NCI-H128 (cell line): Measurements from ENCODE around the gene DPEP3.

ENCODE experiments used
- DNase-seq: peaks from one replicate; lab custom pipeline; 2025; ENCODE audit not compliant: unreplicated experiment; lab: John Stamatoyannopoulos, UW

The DPEP3 gene

DNA sequence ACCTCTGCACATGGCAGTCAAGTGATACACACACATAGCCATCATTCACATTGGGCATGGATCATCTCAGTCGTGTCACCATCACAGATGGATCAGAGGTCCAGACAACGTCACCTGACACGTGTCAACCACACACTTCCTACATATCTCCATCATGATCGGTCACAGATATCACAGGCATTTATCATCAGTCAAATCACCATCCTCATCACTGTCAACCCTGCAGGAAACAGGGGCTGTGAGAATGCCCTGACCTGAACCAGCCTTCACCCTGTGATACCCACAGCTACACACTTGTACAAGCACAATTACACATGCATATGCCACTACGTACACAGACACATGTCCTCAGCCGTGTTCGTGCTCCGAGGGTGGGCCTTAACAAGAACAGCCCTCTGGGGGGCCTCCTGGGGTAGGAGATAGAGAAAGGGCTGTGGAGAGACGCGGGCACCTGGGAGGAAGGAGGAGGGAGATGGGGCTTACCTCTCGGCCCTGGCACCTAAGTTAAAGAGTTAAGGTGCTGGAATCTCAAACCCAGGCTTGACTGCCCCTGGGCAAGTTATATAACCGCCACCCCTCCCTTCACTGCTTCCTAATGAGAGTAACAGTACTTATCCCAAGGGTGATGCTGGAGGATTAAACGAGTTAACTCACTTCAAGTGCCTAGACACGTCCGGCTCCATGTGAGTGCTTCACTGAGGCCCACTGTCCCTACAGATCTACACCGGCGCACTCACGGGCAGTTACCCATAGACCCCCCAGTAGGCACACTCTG is 12.9 kb downstream of the DPEP3 start:
- DNase-seq = no peak

DNA sequence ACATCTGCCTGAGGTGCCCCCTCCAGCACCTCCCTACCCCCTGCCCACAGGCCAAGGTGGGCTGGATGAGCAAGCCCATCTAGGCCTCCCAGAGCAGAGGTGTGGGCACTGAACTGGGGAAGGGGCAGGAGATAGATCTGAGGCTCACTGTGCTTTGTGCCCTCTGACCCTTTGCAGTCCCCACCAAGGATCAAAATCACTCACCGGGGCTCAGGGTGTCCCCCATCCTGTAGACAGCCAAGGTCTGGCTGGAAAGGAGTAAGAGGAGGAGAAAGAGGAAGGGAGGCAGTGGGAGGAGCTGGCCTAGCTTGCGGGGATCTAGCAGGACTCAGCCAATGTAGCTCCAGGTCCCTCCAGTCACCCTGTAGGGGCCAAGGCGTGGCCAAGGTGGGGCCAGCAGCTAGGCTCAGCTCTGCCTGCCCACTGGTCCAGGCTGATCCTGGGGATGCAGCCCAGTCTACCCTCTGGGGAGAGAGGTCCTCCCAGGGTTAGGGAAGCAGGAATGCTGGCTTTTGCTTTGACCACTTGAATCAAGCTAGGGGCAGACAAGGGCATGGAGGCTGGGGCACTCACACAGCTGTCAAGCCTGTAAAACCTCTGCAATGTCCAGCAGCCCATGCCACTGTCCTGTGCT is 13.6 kb downstream of the DPEP3 start:
- no peak for DNase-seq

DNA sequence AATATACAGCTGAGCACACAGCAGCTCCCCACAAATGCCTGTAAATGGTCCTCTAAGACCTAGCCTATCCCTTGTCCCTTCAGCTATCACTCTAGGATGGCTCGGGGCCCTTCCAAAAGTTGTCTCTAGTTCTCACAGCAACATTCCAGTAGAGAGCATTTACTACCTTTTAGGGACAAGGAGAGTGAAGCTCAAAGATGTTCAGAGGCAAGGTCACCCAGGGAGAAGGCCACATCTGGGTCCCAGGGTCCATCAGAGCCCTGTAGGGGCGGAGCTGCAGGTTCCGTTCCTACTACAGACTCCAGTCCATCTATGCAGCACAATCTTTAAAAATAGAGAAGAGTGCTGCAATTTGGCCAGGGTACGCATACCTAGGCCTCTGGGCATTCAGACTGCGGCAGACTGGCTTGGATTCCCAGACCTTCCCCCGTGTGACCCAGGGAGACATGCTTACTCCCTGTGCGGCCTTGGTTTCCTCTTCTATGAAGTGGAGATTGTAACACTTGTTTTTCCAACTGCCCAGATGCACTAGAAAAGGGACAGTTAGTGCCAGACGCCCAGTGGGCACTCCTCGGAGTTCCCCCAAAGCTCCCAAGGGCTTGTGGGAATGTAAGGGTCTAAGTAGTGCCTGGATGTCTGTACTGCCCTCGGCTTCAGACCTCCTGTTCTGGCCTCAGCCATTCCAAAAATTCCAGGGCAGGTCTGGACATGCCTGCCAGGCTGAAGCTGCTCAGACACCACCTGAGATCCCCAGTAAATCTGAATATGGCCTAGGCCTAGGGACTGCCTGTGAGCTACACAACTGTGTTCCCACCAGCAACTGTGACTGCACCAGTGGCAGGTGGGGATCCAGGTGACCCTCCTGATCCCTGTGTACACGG is 14.4 kb downstream of the DPEP3 start:
- no peak for DNase-seq

DNA sequence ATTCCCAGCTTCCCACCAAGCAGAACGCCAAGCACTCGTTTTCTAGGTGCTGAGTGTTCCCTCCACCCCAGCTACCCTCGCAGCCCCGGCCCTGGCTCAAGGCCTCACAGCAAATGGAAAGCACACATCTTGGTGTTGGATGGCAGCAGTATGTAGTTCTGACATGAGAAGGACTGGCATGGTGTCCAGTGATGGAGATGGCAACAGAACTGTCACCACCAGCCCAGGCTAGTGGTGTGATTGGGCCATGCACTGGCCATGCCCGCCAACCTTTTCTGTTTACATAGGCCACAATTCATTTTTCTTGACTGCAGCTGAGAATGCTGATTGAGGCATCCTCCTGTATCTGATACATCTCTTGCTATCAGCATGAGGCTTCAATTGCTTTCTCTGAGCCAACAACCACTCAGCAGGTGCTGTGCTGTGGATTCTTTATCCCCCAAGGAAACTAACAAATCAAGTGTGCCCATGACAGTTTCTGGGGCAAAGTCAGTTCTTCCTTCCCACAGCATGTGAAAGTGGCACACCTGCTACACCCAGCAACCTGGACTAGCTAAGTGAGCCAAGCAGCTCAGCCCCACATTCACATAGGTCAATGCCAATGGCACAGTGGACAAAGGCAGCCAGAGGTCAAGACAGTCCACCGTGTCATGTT is 15.7 kb downstream of the DPEP3 start:
- no peak for DNase-seq

DNA sequence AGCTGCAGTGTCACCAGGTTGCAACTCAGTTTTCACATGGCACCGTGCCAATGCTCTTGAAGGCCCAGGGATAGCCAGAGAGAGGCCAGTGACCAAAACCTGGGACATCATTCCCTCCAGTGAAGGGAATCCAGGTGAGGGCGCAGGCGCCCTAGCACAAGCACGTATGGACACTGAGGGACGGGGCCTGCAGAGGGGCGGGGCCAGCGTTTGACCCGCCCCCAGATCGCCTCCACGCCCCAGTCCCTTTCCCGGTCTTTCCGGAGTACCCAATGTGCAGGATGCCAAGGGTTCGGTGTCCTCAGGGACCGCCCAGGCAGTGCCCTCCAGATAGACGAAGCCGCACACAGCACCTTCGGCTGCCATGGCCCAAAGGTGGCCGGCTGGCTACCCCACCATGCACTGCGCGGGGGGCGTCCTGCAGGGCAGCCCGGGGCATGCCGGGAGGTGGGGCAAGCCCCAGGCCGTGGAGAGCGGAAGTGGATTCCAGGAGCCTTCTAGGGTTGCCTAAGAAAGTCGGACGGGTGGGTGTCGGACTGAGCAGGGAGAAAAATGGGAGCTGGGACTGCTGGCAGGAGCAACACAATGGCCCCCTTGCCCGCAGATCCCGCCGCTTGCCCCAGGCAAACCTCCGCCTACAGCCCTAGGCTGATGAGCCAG is 16.5 kb downstream of the DPEP3 start:
- DNase-seq = no peak

DNA sequence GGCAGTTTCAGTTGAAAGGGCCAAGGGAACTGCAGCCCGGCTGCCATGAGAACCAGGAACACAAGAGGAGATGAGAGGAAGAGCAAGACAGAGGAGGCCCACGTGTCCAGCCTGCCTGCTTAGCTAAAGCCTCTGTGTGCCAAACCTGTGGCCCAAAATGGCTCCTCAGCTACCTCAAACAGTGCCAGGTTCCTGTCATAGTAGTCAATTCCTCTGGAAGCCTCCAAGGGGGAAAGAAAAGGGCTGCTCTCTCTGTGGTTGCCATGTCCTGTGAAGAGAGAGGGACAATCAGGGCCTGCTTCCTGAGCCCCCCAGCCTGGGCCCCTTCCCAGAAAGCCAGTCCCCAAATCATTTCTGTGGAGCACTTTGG is 17.0 kb downstream of the DPEP3 start:
- DNase-seq = no peak

DNA sequence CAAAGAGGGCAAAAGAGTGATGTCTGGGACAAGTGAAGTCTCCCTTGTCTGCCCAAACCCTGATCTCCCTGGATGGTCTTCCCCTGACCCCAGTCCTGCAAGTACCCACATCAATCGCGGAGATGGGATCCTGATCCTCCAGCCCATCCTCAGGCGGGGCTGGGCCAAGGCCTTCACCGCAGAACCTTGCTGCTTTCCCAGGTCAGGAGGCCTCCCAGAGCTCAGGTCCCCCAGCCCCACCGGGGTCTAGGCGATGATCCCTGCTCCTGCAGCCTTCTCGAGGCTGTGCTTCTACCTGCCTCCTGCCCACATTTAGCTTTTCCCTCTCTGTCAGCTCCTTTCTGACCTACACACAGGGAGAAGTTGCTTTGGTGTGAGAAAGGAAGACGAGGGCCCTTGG is 18.2 kb downstream of the DPEP3 start:
- no peak for DNase-seq

DNA sequence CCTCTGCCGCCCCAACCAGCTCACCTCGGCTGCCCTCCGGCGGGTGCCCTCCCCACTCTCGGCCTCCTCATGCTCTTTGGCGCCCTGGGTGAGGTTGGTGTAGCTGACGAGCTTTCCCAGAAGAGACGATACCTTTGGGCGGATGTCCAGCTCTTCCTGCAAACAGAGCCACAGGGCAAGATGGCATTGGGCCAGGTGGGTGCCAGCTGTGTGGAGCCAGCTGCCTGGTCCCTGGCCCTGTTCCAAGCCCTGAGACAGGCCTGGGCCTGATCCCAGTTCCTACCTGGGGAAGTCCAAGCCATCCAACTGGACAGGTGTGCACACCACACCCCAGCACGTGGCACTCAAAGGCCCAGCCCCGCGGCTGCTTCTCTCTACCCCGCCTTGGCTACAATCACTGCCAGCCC is 18.7 kb downstream of the DPEP3 start:
- peak; percentile 69 for DNase-seq

DNA sequence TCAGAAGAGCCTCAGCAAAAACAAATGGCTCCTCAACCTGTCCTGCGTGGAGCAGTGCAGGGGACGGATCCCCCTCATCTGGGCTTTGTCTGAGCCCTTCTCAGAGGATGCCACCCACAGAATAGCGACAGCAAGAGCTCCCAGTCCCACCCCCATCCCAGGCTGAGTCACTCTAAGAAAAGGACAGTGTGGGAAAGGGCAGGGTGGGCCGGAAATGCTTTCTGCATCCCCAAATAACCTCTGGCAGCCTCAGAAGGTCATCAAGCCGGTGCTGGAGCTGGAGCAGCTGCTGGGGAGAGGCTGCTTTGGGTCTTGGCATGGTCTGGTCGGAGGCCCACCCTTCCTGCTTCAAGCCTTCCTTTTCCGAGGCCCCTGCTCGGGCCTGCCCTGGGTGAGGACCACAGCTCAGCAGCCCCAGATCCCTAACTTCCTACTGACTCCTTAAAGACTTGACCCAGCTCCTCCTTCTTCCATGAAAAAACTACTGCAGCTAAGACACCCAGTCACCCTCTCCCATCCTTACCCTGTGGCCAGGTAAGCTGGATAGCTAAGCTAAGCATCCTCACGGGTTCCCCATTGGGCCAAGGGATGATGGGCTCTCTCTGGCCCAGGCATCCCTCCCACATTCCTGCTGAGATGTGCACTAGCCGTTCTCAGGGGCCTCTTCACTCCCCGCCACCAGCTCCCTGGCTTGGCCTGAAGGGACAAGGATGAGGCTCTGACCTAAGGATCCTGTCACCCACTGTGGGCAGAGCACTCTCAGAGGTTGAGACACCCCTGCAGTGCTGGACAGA is 20.6 kb downstream of the DPEP3 start:
- no peak for DNase-seq

DNA sequence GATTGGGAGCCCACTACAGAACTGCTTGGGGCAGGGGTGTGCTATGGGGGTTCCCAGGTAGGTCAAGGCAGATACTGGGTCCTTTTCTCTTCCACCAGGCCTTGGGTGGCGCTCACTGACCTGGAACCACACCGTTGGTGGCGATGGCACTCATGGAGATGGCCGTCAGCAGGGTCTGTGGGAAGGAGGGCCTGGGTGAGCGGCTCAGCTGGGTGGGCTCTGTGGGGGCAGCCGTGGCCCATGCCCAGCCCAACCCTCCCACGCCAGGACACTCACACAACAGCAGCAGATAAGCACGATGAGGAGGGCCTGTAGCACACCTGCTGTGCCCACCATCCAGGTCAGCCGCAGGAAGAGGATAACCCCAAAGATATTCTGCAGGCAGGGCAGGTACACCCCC is 22.7 kb downstream of the DPEP3 start:
- no peak for DNase-seq

DNA sequence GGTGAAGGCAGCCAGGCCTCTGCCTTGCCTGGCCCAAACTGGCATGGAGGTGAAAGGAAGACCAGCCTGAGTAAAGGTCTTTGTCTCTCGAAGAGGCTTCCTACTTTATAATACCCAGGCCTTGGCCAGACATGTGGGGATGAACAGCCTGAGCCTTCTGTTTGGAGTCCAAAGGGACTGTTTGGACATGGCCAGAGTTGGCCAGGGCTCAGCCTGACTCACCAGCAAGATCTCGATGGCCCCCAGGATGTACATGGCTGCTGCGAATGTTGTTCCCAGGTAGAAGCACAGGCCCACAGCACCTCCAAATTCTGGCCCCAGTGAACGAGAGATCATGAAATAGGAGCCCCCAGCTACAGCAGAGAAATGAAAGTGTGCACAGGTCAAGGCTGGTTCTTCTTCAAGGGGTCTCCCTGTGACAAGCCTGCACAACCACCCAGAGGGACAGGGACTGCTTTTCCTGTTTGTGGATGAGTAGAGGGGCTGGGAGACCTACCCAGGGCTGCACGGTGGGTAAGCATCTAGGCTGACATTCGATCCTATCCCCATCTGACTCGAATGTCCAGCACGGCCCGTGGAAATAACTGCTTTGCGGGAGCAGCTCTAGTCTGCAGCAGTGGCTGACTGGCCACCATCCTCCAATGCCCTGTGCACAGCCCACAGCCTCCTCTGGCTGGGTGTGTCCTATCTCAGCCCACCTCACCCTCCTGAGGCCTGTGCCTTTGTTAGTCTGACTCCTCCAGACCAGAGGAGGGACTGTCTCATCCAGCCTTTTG is 25.7 kb downstream of the DPEP3 start:
- DNase-seq = no peak

DNA sequence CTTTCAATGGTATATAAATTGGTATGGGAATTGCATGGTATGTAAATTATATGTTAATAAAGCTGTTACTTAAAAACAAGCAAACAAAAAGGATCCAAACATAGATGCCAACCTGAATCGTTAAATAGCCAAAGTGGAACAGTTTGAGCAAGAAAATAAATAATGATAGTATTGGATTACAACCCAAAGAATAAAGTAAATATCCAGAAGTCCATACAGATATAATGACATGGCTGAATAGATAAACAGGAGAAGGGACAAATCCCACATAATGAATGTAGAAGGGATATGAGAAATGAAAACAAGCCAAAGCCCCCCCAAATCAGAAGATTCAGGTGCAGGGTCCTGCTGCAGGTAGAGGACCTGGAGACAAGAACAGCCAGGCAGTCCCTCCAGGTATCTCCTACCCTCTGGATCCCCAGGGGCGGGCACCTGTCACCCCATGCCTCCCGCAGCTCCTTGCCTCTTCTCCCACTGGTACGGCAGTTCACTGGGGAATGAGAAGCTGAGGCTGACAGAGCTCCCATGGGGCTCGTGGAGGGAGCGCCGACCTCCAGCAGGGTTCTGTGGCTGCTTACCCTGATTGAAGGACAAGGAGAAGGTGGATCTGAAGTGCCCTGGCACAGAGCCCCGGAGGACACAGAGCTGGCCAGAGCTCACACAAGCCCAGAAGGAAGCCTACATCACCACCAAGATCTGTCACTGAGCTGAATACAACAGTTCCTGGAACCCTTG is 26.5 kb downstream of the DPEP3 start:
- DNase-seq = no peak

DNA sequence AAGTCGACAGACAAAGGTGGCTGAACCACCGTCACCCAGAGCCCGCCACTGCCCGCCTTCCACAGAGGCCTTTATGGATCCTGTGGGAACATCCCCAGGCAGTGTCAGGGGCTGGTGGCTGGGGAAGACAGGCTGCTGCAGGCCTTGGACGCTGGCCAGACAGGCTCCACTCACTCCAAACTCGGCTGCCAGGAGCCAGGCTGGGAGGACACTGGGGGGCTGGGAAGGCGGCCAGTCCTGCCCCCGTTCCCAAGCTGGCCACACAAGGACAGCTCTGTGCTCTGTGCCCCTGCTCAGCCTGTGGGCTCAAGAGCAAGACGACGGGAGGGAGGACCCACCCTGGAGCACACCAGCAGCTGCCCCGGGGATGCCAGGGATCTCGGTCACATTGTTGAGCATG is 28.8 kb downstream of the DPEP3 start:
- DNase-seq = no peak

DNA sequence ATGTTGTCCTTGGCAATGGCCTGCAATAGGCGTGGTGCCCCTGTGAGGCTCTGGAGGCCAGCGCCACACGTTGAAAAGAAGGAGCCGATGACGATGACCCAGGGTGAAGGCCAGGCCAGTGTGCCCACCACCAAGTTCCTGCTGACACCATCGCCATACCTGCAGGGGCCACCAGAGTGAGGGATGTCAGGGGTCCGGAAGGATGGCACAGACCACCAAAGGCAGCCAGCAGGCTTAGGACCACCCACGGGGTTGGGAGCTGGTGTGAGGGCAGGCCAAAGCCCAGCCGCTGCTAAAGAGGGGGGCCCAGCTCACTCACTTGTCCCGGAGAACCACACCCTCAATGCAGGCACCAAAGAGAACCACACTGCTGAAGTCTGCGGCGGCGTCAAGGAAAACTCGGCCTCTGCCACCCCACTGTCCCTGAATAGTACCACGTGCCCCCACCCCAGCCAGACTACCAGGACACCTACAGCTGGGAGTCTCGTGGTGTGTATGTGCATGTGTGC is 29.9 kb downstream of the DPEP3 start:
- no peak for DNase-seq

DNA sequence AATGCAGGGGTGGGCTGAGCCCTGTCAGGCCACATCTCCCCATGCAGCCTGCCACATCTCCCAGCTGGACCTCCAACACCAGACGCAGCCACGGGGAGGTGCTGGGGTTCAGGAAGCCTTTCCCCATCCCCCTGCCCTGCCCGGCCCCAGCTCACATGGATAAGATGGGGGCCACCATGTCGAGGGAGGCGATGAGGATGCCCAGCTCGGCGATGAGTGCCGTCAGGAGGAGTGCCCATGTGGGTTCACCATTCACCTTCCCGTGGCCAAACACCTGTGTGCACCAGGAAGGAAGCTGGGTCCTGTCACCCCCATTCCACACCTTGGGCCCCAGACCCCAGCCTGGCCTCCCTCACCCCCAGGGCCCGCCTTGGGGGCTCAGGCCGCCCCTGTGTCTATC is 30.7 kb downstream of the DPEP3 start:
- no peak for DNase-seq

DNA sequence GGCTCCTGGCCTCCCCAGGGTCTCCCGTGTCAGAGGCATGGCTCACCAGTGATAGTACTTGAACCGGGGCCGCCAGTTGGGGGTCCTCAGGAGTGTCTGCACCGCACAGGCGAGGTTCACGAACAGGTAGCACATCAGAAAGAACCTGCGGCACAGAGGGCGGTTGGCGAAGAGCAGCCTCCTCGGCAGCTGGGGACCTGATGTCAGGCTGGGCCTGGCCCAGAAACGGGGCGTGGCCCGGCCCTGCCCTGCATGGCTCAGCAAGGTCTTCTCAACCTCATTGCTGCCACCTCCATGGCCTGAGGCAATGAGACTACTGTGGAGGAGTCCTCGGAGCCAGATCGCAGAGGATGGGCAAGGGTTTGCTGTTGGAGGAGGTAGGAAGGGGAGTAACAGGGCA is 32.3 kb downstream of the DPEP3 start:
- DNase-seq = no peak

DNA sequence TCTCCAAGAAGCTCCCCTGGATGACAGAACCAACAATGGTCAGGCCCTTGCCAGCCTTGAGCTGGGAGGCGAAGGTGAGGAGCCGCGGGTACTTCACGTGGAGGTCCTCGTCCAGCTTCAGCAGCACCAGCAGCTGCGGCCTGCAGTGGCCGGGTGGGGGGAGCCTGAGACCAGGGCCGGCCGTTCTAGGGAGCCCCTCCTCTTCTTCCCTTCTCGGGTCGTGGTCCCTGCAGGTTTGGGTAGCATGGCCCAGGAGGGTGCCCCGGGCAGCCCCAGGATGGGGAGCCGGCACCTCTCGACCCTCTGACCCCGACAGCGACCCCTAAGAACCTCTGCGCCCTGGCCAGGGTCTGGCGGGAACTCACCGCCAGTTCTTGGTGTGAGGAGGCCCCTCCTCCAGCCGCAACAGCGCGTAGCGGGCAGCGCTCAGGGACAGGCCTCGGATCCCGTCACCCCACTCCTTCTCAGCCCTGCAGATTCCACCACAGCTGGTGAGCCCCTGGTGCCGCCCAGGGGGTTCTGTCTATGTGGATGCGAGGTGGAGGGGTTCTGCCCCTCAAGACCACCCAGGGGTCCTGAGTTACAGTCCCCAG is 33.2 kb downstream of the DPEP3 start:
- no peak for DNase-seq

DNA sequence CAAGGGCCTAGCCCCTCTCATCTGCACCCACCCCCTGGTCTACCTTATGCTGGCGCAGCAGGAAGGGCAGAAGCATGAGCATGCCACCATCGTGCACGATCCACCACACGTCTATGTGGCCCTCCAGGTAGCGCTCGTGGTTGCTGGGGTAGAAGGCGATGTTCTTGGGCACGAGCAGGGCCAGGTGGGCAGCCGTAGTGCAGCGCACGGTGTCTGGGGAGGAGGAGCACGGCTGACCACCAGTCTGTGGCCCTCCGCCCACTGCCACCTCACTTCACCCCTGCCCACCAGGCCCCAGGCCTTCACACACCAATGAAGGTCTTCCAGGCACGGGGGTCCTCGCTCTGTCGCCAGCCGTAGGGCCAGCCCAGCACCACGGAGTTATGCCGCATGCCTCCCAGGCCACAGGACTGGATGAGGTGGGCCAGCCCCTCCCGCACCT is 34.1 kb downstream of the DPEP3 start:
- DNase-seq = no peak
